ENCODE data around the gene CP.

- TF ChIP-seq CREB1 (IDR thresholded peaks at IDR 0.05; ENCODE audit: low read depth) (peak; percentile 76), MAX (IDR thresholded peaks at IDR 0.05) (peak; percentile 82), EP300 (IDR thresholded peaks at IDR 0.05; ENCODE audit: borderline replicate concordance) (peak; percentile 38; the same call in 1 of the 2 replicates), RAD21 (IDR thresholded peaks at IDR 0.05; ENCODE audit: low read depth) (no peak), TAF1 (IDR thresholded peaks at IDR 0.05; ENCODE audit: low read depth) (peak; percentile 45; the same call in 1 of the 2 replicates), TEAD4 (IDR thresholded peaks at IDR 0.05) (no peak; the same call in 1 of the 2 replicates), EGR1 (IDR thresholded peaks at IDR 0.05) (no peak), YY1 (IDR thresholded peaks at IDR 0.05; ENCODE audit: low read depth) (peak; percentile 48), REST (IDR thresholded peaks at IDR 0.05; ENCODE audit: low read depth) (no peak)
- TF ChIP-seq, protein P1, sequence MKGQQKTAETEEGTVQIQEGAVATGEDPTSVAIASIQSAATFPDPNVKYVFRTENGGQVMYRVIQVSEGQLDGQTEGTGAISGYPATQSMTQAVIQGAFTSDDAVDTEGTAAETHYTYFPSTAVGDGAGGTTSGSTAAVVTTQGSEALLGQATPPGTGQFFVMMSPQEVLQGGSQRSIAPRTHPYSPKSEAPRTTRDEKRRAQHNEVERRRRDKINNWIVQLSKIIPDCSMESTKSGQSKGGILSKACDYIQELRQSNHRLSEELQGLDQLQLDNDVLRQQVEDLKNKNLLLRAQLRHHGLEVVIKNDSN (IDR thresholded peaks at IDR 0.05): peak; percentile 96
Observed at GRCh38 chr3:149129326-149130205, 92.1 kb downstream of the CP start, which contains the start of gene HPS3.

Measured in Ishikawa (cell line).